ENCODE measurements around the gene CABP4.
A peak's percentile ranks its signal among the peaks of the same experiment; 100 is the strongest.

Gene CABP4

DNA sequence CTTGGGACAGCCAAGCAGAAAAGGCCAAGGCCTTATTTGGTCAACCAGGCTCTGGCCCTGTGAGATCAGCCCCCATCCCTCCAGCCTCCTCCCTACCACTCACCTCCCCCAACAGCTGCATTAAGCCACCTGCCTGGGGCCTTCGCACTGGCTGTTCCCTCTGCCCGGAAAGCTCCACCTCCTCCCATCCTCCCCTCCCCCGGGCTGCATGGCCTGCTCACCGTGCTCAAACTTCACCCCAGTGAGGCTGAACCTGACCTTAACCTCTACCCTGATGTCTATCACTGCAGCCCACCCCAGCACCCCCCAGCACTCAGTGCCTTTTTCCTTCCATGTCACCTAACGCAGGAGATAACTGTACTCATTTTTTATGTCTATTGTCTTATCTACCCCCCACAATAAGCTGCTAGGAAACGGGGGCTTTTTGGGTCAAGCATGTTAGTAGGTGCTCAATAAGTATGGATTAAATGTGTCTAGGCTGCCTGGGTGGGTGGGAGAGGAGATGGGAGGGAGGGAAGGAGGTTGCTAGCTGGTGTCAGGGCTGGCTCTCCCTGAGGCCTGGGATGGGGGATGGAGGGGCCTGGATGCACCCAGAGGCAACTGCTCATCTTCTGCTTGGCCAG lies 18.6 kb upstream of the CABP4 start:
- peak overlapping the region; percentile 95 to 99 for H3K4me3 Mint-ChIP-seq
- peaks cover 67 to 90% of the 10 kb centered on the region in 2 donors for H3K4me1 Mint-ChIP-seq
- ATAC-seq (replicated peaks) (peak; percentile 68 to 73), DNase-seq (peak; percentile 87)
- H3K27me3 Mint-ChIP-seq: no peaks in the 10 kb centered on the region
- H3K9me3 Mint-ChIP-seq: no peaks in the 10 kb centered on the region
- peaks cover 60 to 82% of the 10 kb centered on the region in 2 donors for H3K36me3 Mint-ChIP-seq
- peak overlapping the region; percentile 97 for H3K27ac Mint-ChIP-seq

DNA sequence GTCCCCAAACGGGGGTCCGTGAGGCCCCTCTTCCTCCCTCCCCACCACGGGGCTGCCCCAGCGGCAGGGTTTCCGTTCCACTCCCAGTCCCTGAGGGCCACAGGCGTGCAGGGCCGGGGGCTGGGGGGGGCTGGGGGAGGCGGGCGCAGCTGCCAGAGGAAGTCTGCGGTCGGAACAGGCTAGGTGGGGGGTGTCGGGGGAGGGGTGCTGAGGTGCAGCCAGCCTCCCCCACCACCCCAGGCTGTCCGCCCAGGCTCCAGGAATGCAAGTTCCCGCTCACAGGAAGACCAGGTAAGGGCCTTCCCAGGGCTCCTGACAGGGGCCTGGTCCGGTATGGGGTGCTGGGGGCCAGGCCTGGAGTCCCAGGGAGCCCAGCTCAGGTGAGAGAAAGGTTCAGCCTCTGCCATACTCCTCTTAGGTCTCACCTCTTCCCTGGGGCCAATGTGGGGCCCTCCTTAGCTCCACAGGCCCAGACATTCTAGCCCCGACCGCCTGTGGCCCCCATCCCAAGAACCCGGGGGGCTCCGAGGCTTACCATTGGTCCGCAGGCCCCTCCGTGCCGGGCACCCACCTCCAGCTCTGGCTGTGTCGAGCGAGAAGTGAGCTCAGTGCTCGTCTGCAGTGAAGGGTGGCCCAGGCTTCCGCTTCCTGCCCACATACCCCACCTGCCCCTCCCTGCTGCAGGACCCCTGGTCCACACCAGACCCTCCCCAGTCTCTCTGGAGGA lies 17.9 kb upstream of the CABP4 start, which contains the start of gene PTPRCAP:
Gene PTPRCAP (minus strand): TSS at position 601 of the 727 bp plus-strand sequence. CDS start 63 bp downstream, at position 538.
- H3K36me3 Mint-ChIP-seq: peaks cover 53 to 80% of the 10 kb centered on the region in 2 donors
- DNase-seq: peak; percentile 74

DNA sequence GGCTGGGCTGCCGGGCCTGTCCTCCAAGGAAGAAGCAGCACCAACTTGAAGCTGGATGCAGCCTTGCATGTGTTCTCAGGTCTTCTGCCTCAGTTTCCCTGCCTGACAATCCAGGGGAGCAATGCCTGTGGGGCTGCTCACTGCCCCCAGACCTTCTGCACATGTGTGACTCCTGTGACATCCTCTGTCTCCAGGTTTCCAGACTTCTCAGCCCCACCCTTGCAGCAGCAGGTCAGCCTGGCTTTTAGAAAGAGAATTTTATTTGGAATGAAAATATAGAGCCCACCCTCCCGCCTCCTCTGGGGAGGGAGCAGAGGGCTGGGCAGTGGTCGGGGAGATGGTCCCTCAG lies 17.4 kb upstream of the CABP4 start:
- Mint-ChIP-seq H3K36me3 (peaks cover 54 to 79% of the 10 kb centered on the region in 2 donors), H3K27me3 (no peaks in the 10 kb centered on the region), H3K9me3 (no peaks in the 10 kb centered on the region), H3K27ac (peak overlapping the region; percentile 97), H3K4me1 (peaks cover 66 to 90% of the 10 kb centered on the region in 2 donors), H3K4me3 (peak overlapping the region; percentile 95 to 99)
- no peak for ATAC-seq (replicated peaks)
- no peak for DNase-seq

More for the DNA sequence above, 17.9 kb upstream of the CABP4 start, which contains the start of gene PTPRCAP:
- H3K27ac Mint-ChIP-seq: peak within 1 kb of the TSS; percentile 97
- ATAC-seq (replicated peaks): peak; percentile 41 to 57
- H3K9me3 Mint-ChIP-seq: no peaks in the 10 kb centered on the region
- H3K4me3 Mint-ChIP-seq: peak within 1 kb of the TSS; percentile 95 to 99
- no peaks in the 10 kb centered on the region for H3K27me3 Mint-ChIP-seq
- H3K4me1 Mint-ChIP-seq: peaks cover 66 to 90% of the 10 kb centered on the region in 2 donors

DNA sequence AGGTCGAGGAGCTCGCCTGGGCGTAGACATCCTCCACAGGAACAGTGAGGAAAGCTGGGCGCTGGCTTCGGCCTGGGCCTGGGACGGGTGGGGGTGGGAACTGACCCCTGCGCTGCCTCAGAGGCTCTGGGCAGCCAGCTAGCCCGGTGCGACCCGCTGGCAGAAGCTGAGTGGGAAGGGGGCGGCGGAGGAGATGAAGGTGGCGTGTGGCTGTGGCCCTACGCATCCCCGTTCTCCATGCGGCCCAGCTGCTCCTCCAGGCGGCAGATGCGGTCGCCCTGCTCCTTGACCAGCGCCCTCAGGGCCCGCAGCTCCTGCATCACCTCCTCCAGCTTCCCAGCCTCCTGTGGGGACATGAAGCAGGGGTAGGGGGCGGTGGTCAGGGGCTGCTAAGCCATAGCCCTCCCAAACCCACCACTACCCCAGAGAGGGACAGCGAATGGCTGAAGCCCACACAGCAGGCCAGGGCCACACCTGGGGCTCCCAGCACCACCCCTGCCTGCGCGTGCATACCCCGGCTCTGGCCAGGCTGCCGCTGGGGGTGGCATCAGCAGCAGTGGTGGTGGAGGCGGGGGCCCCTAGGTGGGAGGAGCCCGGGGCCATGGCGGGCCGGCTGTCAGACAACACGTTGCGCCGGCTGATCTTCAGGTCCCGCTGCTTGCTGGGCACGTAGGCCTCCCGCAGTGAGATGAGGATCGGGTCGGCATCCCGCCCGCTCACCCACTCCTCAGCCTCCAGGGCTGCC lies 16.8 kb upstream of the CABP4 start:
- H3K4me1 Mint-ChIP-seq: peaks cover 61 to 88% of the 10 kb centered on the region in 2 donors
- no peaks in the 10 kb centered on the region for H3K9me3 Mint-ChIP-seq
- no peak for DNase-seq
- H3K27me3 Mint-ChIP-seq: no peaks in the 10 kb centered on the region
- H3K4me3 Mint-ChIP-seq: peak overlapping the region; percentile 95 to 99
- peak overlapping the region; percentile 97 for H3K27ac Mint-ChIP-seq
- H3K36me3 Mint-ChIP-seq: peaks cover 50 to 74% of the 10 kb centered on the region in 2 donors
- no peak for ATAC-seq (replicated peaks)

DNA sequence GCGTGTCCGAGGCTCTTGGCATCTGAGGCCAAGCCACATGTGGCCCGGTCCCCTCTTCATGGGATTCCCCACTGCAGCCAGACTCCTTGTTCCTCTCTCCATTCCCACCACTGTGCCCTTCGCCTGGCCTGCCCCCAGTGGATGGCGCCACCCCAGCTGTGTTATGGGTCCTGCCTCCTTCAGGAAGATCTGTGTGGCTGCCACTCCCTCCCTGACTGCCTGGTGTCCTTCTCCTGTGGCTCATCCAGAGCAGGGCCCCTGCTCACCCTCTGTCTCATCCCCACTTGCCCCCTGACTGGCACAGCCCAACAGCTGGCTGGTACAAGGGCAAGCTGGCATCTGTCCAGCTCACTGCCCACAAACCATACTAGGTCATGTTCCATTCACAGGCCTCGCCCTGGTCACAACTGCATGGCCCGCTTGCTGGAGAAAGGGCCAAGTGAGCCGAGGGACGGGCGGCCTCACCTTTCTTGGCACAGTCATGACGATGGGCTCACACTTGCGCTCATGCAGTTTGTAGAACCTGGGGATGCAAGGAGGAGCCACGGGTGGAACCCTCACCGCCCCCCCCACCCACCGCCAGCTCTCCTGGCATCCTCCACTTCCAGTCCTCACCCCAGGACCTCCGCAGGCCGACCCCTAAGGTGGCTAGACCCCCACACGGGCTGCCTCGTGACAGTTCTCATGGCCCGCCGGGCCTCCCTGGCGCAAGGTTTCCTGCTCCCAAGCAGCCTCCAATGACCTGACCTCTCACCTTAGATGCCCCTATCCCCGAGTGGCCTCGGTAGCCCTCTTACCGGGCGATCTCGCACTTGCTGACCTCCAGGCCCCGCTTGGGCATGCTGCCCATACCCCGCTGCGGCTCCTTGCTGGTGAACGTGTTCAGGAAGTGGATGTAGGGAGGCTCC lies 15.6 kb upstream of the CABP4 start:
- peaks cover 42 to 64% of the 10 kb centered on the region in 2 donors for H3K36me3 Mint-ChIP-seq
- H3K4me3 Mint-ChIP-seq: peak overlapping the region; percentile 75 to 99
- DNase-seq (no peak), ATAC-seq (replicated peaks) (no peak)
- peaks cover 59 to 86% of the 10 kb centered on the region in 2 donors for H3K4me1 Mint-ChIP-seq
- no peaks in the 10 kb centered on the region for H3K27me3 Mint-ChIP-seq
- no peaks in the 10 kb centered on the region for H3K9me3 Mint-ChIP-seq
- peak overlapping the region; percentile 95 for H3K27ac Mint-ChIP-seq

DNA sequence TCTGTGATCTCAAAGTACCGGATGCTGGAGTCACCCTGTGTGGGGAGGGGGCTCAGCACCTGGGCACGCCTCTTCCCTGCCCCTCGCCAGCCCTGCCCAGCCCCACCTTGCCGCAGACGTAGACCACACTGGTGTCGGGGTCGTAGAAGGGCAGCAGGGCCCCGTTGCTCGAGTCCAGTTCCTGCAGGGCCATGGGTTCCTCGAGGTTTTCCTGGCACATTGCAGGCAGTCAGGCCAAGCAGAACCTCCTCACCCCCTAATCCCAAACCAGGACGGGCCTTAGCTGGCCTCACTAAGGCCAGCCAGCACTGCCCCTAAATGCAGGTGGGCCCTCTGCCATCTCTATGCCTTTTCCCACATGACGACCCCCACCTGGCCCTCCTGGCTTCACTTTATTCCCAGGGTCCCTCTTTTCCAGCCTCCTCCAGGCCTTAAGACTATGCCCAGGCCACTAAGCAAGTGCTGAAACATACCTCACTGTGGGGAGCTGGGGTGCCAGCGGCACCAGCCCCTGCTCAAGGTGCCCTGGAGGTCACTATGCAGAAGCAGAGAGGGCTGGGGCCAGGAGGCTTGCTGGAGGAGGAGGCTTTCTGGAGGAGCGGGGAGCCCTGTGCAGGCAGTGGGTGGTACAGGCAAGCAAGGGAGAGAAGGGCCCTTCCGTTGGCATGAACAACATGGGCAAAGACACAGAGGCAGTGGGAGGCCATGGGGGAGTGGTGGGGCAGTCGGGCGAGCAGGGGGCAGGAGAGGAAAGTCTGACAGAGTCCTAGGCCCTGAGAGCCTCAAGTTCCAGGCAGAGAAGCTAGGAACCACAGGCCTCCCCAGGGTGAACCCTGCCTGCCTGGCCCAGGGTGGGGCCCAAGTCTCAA lies 14.7 kb upstream of the CABP4 start:
- Mint-ChIP-seq H3K4me3 (peak overlapping the region; percentile 46 to 75), H3K27ac (peak overlapping the region; percentile 95), H3K4me1 (peaks cover 63 to 88% of the 10 kb centered on the region in 2 donors), H3K36me3 (peaks cover 37 to 59% of the 10 kb centered on the region in 2 donors), H3K27me3 (no peaks in the 10 kb centered on the region), H3K9me3 (no peaks in the 10 kb centered on the region)
- ATAC-seq (replicated peaks): peak in 1 of 2 donors; percentile 2
- DNase-seq: no peak

DNA sequence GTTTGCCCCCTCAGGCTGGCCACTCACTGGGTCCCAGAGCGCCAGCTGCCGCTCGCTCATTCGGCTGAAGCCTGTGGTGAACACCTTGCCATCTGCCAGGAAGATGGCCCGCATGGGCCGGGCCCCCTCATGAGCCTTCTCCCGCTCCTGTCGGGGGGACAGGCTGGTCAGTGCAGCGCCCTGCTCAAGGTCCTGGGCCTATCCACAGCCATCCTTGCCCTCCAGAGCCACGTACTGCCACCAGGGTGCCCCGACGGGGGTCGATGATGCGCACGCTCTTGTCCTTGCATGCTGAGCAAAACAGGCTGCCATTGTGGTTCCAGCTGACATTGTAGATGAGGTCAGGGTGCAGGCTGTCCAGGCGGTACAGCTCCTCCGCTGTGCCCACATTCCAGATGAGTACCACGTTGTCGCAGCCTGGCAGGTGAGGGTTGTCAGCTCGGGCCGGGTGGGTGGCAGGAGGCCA lies 14.0 kb upstream of the CABP4 start:
- Mint-ChIP-seq H3K4me3 (peak overlapping the region; percentile 46 to 75), H3K27me3 (no peaks in the 10 kb centered on the region), H3K27ac (peak overlapping the region; percentile 95), H3K4me1 (peaks cover 64 to 88% of the 10 kb centered on the region in 2 donors), H3K9me3 (no peaks in the 10 kb centered on the region), H3K36me3 (peaks cover 30 to 52% of the 10 kb centered on the region in 2 donors)
- DNase-seq (no peak), ATAC-seq (replicated peaks) (no peak)

DNA sequence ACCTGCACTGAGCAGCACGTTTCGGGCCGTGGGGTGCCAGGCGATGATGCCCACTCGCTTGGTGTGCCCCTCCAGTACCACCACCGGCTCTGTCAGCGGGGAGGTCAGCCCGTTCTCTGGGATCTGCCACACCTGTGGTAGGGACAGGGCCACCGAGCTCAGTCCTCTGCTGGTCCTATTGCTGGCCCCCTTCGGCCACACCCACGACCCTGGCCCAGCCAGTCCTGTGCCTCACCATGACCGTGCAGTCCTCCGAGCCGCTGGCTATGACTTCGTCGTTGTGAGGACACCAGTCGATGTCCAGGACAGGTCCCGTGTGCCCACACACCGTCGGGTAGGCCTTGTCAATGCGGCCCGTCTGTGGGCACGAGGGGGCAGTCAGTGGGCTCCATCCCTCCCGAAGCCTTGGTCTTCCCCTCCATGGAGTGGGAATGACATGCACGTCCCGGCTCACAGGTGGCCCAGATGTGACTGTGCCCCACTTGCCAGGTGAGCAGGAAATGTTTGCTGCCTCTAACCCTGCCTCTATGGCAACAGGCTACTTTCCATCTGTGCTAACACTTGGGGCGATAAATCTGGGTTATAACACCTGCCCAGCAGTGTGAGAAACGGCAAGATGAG lies 13.3 kb upstream of the CABP4 start:
- Mint-ChIP-seq H3K9me3 (no peaks in the 10 kb centered on the region), H3K36me3 (peaks cover 24 to 45% of the 10 kb centered on the region in 2 donors), H3K4me1 (peaks cover 63 to 86% of the 10 kb centered on the region in 2 donors), H3K4me3 (peak overlapping the region; percentile 81 to 85), H3K27me3 (no peaks in the 10 kb centered on the region), H3K27ac (peak overlapping the region; percentile 96)
- ATAC-seq (replicated peaks): no peak
- no peak for DNase-seq

DNA sequence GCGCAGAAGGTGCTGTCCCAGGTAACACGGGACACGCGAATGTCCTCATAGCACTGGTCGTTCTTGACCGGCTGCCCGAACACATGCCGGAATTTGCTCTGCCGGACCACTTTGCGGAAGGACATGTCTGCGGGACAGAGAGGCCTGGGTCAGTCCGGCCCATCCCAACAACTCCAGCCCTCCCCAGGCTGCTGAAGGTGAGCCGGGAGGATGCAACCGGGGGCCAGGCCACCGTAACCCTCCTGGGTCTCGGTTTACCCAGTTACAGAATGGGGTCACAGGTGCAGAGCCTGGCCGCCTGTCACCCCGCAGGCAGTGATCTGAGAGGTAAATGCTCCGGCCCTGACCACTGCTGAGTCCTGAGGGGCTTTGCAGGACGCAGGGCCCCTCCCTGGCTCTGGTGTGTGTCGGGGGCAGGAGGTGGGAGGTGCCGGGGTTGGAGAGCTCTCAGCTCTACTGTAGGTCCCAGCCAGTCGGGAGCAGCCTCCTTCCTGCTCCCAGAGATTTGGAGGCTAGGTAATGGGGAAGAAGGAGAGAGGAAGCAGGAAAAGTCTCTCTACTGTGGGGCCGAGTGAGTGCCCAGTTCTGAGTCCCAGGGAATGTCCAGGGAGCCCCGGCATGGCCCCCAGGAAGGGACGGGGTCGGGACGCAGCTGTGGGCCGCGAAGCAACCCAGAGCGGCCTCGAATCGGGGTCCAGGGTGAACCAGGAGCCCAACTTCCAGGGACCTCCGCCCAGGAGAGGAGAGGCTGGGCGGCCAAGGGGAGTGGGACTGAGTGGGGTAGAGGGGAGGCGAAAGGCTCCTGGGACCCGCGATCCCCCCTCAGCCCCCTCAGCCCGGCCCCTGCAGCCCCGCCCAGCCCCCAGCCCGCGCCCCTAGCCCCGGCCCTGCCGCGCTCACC lies 12.4 kb upstream of the CABP4 start:
- H3K27me3 Mint-ChIP-seq: no peaks in the 10 kb centered on the region
- H3K4me3 Mint-ChIP-seq: peak overlapping the region; percentile 81 to 85
- peaks cover 18 to 38% of the 10 kb centered on the region in 2 donors for H3K36me3 Mint-ChIP-seq
- H3K27ac Mint-ChIP-seq: peak overlapping the region; percentile 96
- H3K9me3 Mint-ChIP-seq: no peaks in the 10 kb centered on the region
- H3K4me1 Mint-ChIP-seq: peaks cover 63 to 93% of the 10 kb centered on the region in 2 donors
- DNase-seq: no peak
- peak; percentile 1 to 5 for ATAC-seq (replicated peaks)

DNA sequence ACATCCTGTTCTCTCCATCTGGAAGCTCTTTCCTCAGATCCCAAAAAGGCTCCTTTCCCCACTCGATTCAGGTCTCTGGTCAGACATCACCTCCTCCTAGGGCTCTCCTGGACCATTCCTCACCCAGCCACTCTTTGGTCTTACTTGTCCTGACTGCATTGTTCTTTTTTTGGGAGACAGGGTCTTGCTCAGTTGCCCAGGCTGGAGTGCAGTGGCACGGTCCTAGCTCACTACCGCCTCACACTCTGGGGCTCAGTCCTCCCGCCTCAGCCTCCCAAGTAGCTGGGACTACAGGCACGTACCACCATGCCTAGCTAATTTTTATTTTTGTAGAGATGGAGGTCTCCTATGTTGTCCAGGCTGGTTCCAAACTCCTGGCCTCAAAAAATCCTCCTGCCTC lies 9.6 kb upstream of the CABP4 start:
- Mint-ChIP-seq H3K9me3 (no peaks in the 10 kb centered on the region), H3K4me1 (peaks cover 61 to 89% of the 10 kb centered on the region in 2 donors), H3K27ac (peak overlapping the region; percentile 79), H3K4me3 (peak overlapping the region; percentile 75 to 82), H3K27me3 (no peaks in the 10 kb centered on the region), H3K36me3 (peaks cover 3 to 15% of the 10 kb centered on the region in 2 donors)
- ATAC-seq (replicated peaks): no peak
- DNase-seq: no peak

DNA sequence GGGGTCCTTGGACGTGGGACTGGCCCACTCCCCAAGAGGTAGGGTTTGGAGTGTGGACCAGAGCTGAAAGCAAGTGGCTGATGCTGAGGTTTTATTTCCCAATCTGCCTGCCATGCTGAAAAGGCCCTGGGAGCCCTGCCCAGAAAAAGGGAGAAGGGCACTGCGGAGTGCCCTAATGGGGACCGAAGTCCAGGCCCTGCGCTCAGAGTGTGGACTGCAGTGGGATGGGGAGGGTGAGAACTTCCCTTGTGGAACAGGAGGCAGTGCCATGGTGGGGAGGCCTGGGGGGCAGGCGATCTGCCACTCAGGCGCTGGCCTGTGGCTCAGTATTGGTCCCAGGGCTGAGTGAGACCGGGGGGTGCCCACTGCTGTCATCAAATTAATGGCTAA lies 6.9 kb upstream of the CABP4 start:
- Mint-ChIP-seq H3K9me3 (no peaks in the 10 kb centered on the region), H3K27ac (no peak overlapping the region), H3K4me3 (peak overlapping the region in 1 of 2 donors; percentile 23), H3K27me3 (no peaks in the 10 kb centered on the region), H3K36me3 (no peaks in the 10 kb centered on the region), H3K4me1 (peaks cover 49 to 86% of the 10 kb centered on the region in 2 donors)
- ATAC-seq (replicated peaks) (no peak), DNase-seq (no peak)
